Stimulated activated CD4-positive, alpha-beta T cell treated with anti-CD3 and anti-CD28 coated beads, Interleukin-2, amount 100 ng/mL, for 4 hours (primary cell): ENCODE measurements around the gene LEPR.
"Not testable (repeated sequence)": the region's sequence is repeated elsewhere in the genome, so short reads cannot be mapped to it uniquely, and the experiment has no call there.

Experiments
- DNase-seq: peaks from one replicate; pipeline ENCODE4 v3.0.0-alpha.2; 2020; ENCODE audit warnings: low read depth

The LEPR gene

GRCh38 chr1:65437616-65438015 is 17.1 kb downstream of the LEPR start:
- DNase-seq = no peak

GRCh38 chr1:65440322-65440900 is 19.9 kb downstream of the LEPR start:
- no peak for DNase-seq

- DNase-seq = no peak
Measured at GRCh38 chr1:65440915-65441314, 20.4 kb downstream of the LEPR start.

- no peak for DNase-seq
Measured at GRCh38 chr1:65441464-65441863, 21.0 kb downstream of the LEPR start.

- no peak for DNase-seq
Measured at GRCh38 chr1:65442442-65442841, 22.0 kb downstream of the LEPR start.

- no peak for DNase-seq
Measured at GRCh38 chr1:65443647-65444046, 23.2 kb downstream of the LEPR start.

GRCh38 chr1:65444128-65444640 is 23.7 kb downstream of the LEPR start:
- DNase-seq = no peak

GRCh38 chr1:65445837-65446236 is 25.4 kb downstream of the LEPR start:
- DNase-seq = no peak

- no peak for DNase-seq
Measured at GRCh38 chr1:65449214-65449823, 28.9 kb downstream of the LEPR start.

GRCh38 chr1:65455678-65456077 is 35.2 kb downstream of the LEPR start:
- not testable (repeated sequence) for DNase-seq

GRCh38 chr1:65456481-65456880 is 36.0 kb downstream of the LEPR start:
- no peak for DNase-seq

- no peak for DNase-seq
Measured at GRCh38 chr1:65457868-65458267, 37.4 kb downstream of the LEPR start.

- no peak for DNase-seq
Measured at GRCh38 chr1:65458730-65459396, 38.4 kb downstream of the LEPR start.

GRCh38 chr1:65459397-65459768 is 38.9 kb downstream of the LEPR start:
- DNase-seq = no peak

- DNase-seq = not testable (repeated sequence)
Measured at GRCh38 chr1:65465837-65466236, 45.4 kb downstream of the LEPR start.

- DNase-seq = no peak
Measured at GRCh38 chr1:65467536-65467935, 47.1 kb downstream of the LEPR start.

GRCh38 chr1:65469126-65469888 is 48.8 kb downstream of the LEPR start:
- no peak for DNase-seq

GRCh38 chr1:65469889-65470340 is 49.4 kb downstream of the LEPR start:
- no peak for DNase-seq
